Heart left ventricle (tissue), 13 donors: ENCODE measurements around the gene TSPAN6.
A peak's percentile ranks its signal among the peaks of the same experiment; 100 is the strongest.

Experiments
- POLR2A ChIP-seq, 2 donors: fragments of 450-650 bp; IDR thresholded peaks; one replicate each; pipeline ENCODE4 v1.6.1; 2017; ENCODE audit warnings: antibody characterized with exemption in 2 of 2, mild to moderate bottlenecking in 2 of 2, moderate library complexity in 2 of 2
- TF ChIP-seq, protein P1 (sequence below), 12 donors: fragments of 200-600 bp; sonication (generic) in 4 of 12; IDR thresholded peaks; one replicate each; pipeline versions ENCODE4 v1.5.0 to v1.8.0; 2018 to 2022; ENCODE audit warnings: antibody characterized with exemption in 12 of 12, mild to moderate bottlenecking in 5 of 12
- donor health status: ischemic (EF 13 %, LVEDD 7.1; RV severe dilation, severe dysfunction).
- donor health status: DM: no; HTN: yes; CAD: no.
- donor health status: DM: no; HTN: no; CAD: no.
- donor health status: ischemic (EF 25% LVEDD 6.9; RV normal size, moderate dysfunction).
- donor health status: ischemic (EF 25% LVEDD 5.7; RV mildly dilated, moderate dysfunction).
- donor health status: ischemic (EF 35%, LVEDD 5.7; RV mildly dilated, moderate dysfunction).
- donor health status: nonischemic (EF 11% LVEDD 7.7; RV severe dilation, severe dysfunction).
- donor health status: DM: yes; HTN: yes; CAD: no.
- donor health status: PGD.
- donor health status: ischemic (EF 29% LVEDD 5.4; RV normal size, mild dysfunction).
- donor health status: nonischemic (EF 23%, LVEDD 6.1; RV moderate dilation, normal function).

- TF ChIP-seq, protein P1, sequence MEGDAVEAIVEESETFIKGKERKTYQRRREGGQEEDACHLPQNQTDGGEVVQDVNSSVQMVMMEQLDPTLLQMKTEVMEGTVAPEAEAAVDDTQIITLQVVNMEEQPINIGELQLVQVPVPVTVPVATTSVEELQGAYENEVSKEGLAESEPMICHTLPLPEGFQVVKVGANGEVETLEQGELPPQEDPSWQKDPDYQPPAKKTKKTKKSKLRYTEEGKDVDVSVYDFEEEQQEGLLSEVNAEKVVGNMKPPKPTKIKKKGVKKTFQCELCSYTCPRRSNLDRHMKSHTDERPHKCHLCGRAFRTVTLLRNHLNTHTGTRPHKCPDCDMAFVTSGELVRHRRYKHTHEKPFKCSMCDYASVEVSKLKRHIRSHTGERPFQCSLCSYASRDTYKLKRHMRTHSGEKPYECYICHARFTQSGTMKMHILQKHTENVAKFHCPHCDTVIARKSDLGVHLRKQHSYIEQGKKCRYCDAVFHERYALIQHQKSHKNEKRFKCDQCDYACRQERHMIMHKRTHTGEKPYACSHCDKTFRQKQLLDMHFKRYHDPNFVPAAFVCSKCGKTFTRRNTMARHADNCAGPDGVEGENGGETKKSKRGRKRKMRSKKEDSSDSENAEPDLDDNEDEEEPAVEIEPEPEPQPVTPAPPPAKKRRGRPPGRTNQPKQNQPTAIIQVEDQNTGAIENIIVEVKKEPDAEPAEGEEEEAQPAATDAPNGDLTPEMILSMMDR (IDR thresholded peaks at IDR 0.05): peak; percentile 16 to 64 (median 48)
- no peak for TF ChIP-seq POLR2A (IDR thresholded peaks at IDR 0.05)
Observed at GRCh38 chrX:100636321-100636991, at the start of gene TSPAN6.
